HepG2 (cell line): Measurements from ENCODE around the gene SPDYE17.
"Not testable (repeated sequence)": the region's sequence is repeated elsewhere in the genome, so short reads cannot be mapped to it uniquely, and the experiment has no call there.

Source experiments
- EZH2 ChIP-seq: conservative IDR thresholded peaks from 2 replicates; pipeline ENCODE4 v1.6.1; 2012; ENCODE audit warnings: mild to moderate bottlenecking, low read depth, low read length, moderate library complexity
- KDM5A ChIP-seq: fragments of 200-600 bp; sonication (generic); IDR thresholded peaks from 2 replicates; pipeline ENCODE4 v1.7.0; 2018; ENCODE audit warnings: antibody characterized with exemption, mild to moderate bottlenecking, low read length, borderline replicate concordance
- PHF21A ChIP-seq: sonication (generic); formaldehyde crosslinking; IDR thresholded peaks from 2 replicates; pipeline ENCODE4 v1.5.0; 2020; ENCODE audit warnings: mild to moderate bottlenecking, missing genetic modification reagents
- POLR2A ChIP-seq, 2 experiments: IDR thresholded peaks; 2 replicates each; pipeline ENCODE4 v1.6.1; 2011; ENCODE audit warnings: low read depth in 2 of 2, low read length in 2 of 2, mild to moderate bottlenecking in 1 of 2, moderate library complexity in 1 of 2; ENCODE audit not compliant: insufficient read depth in 1 of 2
- SIN3A ChIP-seq: IDR thresholded peaks from 2 replicates; pipeline ENCODE4 v1.6.1; 2011; ENCODE audit warnings: low read depth, mild to moderate bottlenecking, control low read depth, low read length, borderline replicate concordance
- TAF15 ChIP-seq: fragments of 200-400 bp; formaldehyde crosslinking; IDR thresholded peaks from one replicate; pipeline ENCODE4 v1.6.1; 2018; ENCODE audit warnings: mild to moderate bottlenecking, low read depth, low read length; ENCODE audit not compliant: poor library complexity, severe bottlenecking
- ZNF24 ChIP-seq: fragments of 450-650 bp; IDR thresholded peaks from 2 replicates; pipeline ENCODE4 v1.6.1; 2017; ENCODE audit warnings: antibody characterized with exemption, mild to moderate bottlenecking
- ZNF253 ChIP-seq: sonication (generic); formaldehyde crosslinking; IDR thresholded peaks from 2 replicates; pipeline ENCODE4 v1.8.0; 2022; ENCODE audit warnings: mild to moderate bottlenecking, missing genetic modification reagents, borderline replicate concordance
- ZZZ3 ChIP-seq: sonication (generic); formaldehyde crosslinking; IDR thresholded peaks from 2 replicates; pipeline ENCODE4 v1.4.0; 2020; ENCODE audit warnings: missing genetic modification reagents, mild to moderate bottlenecking, borderline replicate concordance
- TF ChIP-seq, protein P1 (sequence below): sonication (generic); formaldehyde crosslinking; conservative IDR thresholded peaks from 2 replicates; pipeline ENCODE4 v1.4.0; 2020; ENCODE audit warnings: mild to moderate bottlenecking, missing genetic modification reagents, moderate library complexity
- TF ChIP-seq, protein P2 (sequence below): sonication (generic); formaldehyde crosslinking; IDR thresholded peaks from 2 replicates; pipeline ENCODE4 v1.5.0; 2020; ENCODE audit warnings: mild to moderate bottlenecking, missing genetic modification reagents, moderate library complexity
- TF ChIP-seq, protein P3 (sequence below): IDR thresholded peaks from 2 replicates; pipeline ENCODE4 v1.6.1; 2012; ENCODE audit warnings: inconsistent platforms
- TF ChIP-seq, protein P4 (sequence below): fragments of 450-650 bp; IDR thresholded peaks from 2 replicates; pipeline ENCODE4 v1.6.1; 2017; ENCODE audit warnings: mild to moderate bottlenecking

DNA sequence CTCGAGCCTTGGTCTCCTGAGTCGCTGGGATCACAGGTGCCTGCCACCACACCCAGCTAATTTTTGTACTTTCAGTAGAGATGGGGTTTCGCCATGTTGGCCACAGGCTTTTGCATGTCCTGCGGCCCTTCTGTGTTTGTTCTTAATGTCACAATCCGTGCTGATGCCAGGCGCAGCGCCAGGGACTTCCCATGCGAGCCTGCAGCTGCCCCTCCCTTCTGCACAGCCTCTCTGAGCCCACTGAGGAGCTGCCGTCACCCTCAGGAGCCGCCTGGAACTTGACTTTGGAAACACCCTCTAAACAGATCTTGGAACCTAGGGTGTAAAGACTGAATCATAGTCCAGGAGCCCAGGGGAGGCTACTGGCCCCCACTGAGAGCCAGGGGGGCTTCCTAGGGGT is 24.2 kb downstream of the SPDYE17 start:
- TF ChIP-seq KDM5A; ZNF24; PHF21A; EZH2; SIN3A; ZNF253; TAF15; POLR2A (IDR thresholded peaks at IDR 0.05; ENCODE audit: insufficient read depth in 1 of 2, low read depth in 2 of 2, low read length in 2 of 2); ZZZ3 (CRISPR knock-in tag): not testable (repeated sequence)
- TF ChIP-seq, protein P1, sequence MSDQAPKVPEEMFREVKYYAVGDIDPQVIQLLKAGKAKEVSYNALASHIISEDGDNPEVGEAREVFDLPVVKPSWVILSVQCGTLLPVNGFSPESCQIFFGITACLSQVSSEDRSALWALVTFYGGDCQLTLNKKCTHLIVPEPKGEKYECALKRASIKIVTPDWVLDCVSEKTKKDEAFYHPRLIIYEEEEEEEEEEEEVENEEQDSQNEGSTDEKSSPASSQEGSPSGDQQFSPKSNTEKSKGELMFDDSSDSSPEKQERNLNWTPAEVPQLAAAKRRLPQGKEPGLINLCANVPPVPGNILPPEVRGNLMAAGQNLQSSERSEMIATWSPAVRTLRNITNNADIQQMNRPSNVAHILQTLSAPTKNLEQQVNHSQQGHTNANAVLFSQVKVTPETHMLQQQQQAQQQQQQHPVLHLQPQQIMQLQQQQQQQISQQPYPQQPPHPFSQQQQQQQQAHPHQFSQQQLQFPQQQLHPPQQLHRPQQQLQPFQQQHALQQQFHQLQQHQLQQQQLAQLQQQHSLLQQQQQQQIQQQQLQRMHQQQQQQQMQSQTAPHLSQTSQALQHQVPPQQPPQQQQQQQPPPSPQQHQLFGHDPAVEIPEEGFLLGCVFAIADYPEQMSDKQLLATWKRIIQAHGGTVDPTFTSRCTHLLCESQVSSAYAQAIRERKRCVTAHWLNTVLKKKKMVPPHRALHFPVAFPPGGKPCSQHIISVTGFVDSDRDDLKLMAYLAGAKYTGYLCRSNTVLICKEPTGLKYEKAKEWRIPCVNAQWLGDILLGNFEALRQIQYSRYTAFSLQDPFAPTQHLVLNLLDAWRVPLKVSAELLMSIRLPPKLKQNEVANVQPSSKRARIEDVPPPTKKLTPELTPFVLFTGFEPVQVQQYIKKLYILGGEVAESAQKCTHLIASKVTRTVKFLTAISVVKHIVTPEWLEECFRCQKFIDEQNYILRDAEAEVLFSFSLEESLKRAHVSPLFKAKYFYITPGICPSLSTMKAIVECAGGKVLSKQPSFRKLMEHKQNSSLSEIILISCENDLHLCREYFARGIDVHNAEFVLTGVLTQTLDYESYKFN (CRISPR knock-in tag), result not testable (repeated sequence)
- TF ChIP-seq, protein P2, sequence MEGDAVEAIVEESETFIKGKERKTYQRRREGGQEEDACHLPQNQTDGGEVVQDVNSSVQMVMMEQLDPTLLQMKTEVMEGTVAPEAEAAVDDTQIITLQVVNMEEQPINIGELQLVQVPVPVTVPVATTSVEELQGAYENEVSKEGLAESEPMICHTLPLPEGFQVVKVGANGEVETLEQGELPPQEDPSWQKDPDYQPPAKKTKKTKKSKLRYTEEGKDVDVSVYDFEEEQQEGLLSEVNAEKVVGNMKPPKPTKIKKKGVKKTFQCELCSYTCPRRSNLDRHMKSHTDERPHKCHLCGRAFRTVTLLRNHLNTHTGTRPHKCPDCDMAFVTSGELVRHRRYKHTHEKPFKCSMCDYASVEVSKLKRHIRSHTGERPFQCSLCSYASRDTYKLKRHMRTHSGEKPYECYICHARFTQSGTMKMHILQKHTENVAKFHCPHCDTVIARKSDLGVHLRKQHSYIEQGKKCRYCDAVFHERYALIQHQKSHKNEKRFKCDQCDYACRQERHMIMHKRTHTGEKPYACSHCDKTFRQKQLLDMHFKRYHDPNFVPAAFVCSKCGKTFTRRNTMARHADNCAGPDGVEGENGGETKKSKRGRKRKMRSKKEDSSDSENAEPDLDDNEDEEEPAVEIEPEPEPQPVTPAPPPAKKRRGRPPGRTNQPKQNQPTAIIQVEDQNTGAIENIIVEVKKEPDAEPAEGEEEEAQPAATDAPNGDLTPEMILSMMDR (CRISPR knock-in tag), result not testable (repeated sequence)
- TF ChIP-seq, protein P3, sequence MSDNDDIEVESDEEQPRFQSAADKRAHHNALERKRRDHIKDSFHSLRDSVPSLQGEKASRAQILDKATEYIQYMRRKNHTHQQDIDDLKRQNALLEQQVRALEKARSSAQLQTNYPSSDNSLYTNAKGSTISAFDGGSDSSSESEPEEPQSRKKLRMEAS, result not testable (repeated sequence)
- TF ChIP-seq, protein P4, sequence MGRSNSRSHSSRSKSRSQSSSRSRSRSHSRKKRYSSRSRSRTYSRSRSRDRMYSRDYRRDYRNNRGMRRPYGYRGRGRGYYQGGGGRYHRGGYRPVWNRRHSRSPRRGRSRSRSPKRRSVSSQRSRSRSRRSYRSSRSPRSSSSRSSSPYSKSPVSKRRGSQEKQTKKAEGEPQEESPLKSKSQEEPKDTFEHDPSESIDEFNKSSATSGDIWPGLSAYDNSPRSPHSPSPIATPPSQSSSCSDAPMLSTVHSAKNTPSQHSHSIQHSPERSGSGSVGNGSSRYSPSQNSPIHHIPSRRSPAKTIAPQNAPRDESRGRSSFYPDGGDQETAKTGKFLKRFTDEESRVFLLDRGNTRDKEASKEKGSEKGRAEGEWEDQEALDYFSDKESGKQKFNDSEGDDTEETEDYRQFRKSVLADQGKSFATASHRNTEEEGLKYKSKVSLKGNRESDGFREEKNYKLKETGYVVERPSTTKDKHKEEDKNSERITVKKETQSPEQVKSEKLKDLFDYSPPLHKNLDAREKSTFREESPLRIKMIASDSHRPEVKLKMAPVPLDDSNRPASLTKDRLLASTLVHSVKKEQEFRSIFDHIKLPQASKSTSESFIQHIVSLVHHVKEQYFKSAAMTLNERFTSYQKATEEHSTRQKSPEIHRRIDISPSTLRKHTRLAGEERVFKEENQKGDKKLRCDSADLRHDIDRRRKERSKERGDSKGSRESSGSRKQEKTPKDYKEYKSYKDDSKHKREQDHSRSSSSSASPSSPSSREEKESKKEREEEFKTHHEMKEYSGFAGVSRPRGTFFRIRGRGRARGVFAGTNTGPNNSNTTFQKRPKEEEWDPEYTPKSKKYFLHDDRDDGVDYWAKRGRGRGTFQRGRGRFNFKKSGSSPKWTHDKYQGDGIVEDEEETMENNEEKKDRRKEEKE, result not testable (repeated sequence)
